ENCODE results near the gene RNF17.

DNA sequence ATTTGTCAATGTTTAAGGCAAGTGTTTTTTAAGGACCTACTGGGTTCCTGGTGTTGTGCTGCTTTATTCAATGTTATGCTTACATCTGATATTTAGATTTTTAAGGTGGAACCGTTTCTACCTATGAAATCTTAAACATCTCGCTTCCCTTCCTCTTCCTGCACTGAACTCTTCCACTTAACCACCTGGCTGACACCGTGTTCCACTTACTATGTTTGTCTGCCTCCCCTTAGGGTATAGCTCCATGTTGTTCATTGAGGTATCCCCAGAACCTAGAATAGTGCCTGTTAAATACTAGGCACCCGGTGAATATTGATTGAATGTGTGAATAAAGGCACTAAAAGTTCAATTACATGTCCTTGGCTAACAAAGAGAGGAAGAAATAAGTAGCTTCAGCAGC is 104.9 kb downstream of the RNF17 start:
- TF ChIP-seq CTCF (conservative IDR thresholded peaks at IDR 0.05 in 1 of 2, IDR thresholded peaks at IDR 0.05 in 1 of 2; ENCODE audit: extremely low read depth in 1 of 2, insufficient read depth in 1 of 2, low read depth in 1 of 2, low read length in 2 of 2) (no peak), EZH2 (IDR thresholded peaks at IDR 0.05; ENCODE audit: borderline replicate concordance, low read length) (no peak)
